SH-SY5Y (cell line): ENCODE measurements around the gene VARS2.

ENCODE experiments used
- GATA2 ChIP-seq: IDR thresholded peaks from 2 replicates; pipeline ENCODE4 v1.6.1; 2011; ENCODE audit warnings: mild to moderate bottlenecking, low read depth, low read length
- GATA3 ChIP-seq: IDR thresholded peaks from 2 replicates; pipeline ENCODE4 v1.6.1; 2011; ENCODE audit warnings: low read depth, mild to moderate bottlenecking, low read length, moderate library complexity

- TF ChIP-seq GATA3 (no peak), GATA2 (no peak)
These were observed 28.5 kb upstream of the VARS2 start for GRCh38 chr6:30885481-30885998.
